Lower lobe of right lung (tissue), 2 donors: ENCODE data around the gene MORF4L1. TPM values are rescaled to one million over a fixed set of nuclear protein-coding genes. Genes with fewer than 3 reads are reported as not detected.
A peak's percentile ranks its signal among the peaks of the same experiment; 100 is the strongest.
"Not testable (repeated sequence)": the region's sequence is repeated elsewhere in the genome, so short reads cannot be mapped to it uniquely, and the experiment has no call there.

Source experiments
- ATAC-seq, 2 donors: fragments of 200-7000 bp; cut with Tn5 transposase; one replicate each; pipeline ENCODE4 v1.9.1; 2020 to 2022; ENCODE audit warnings: mild to moderate bottlenecking in 2 of 2, moderate library complexity in 2 of 2
- DNase-seq: peaks from one replicate; pipeline ENCODE4 v3.0.0-alpha.2; 2020
- H3K27ac ChIP-seq: fragments of 200-600 bp; one replicate; pipeline ENCODE4 v1.8.0; 2022
- H3K27me3 ChIP-seq: fragments of 200-600 bp; one replicate; pipeline ENCODE4 v1.8.0; 2022; ENCODE audit warnings: low read depth
- H3K36me3 ChIP-seq: fragments of 200-600 bp; one replicate; pipeline ENCODE4 v1.8.0; 2022; ENCODE audit warnings: mild to moderate bottlenecking
- H3K4me1 ChIP-seq: fragments of 200-600 bp; one replicate; pipeline ENCODE4 v1.8.0; 2022
- H3K4me3 ChIP-seq: fragments of 200-600 bp; one replicate; pipeline ENCODE4 v1.8.0; 2022; ENCODE audit warnings: mild to moderate bottlenecking
- H3K9me3 ChIP-seq: fragments of 200-600 bp; one replicate; pipeline ENCODE4 v1.8.0; 2022
- intact Hi-C: fragments of 100-400 bp; cut with DNase I; formaldehyde crosslinking; loops from one replicate; pipeline ENCODE4 v1.11.0; 2022
- total RNA-seq: library from RNA; stranded (reverse); fragmentation: NEBNext Ultra II Directional; extraction: Animal tissue kit (Norgen Biotek cat#: 25700); gene quantifications from one replicate; pipeline ENCODE4 v1.2.1, GENCODE V29; 2021
- TF ChIP-seq, protein P1 (sequence below): fragments of 200-600 bp; IDR thresholded peaks from one replicate; pipeline ENCODE4 v1.8.0; 2022; ENCODE audit warnings: antibody characterized with exemption, mild to moderate bottlenecking
- donor health status: DM: no; HTN: yes; CAD: no; lungs with severe emphysema.

The MORF4L1 gene
- total RNA-seq, 1 donor from 2014 or later: 289 TPM

DNA sequence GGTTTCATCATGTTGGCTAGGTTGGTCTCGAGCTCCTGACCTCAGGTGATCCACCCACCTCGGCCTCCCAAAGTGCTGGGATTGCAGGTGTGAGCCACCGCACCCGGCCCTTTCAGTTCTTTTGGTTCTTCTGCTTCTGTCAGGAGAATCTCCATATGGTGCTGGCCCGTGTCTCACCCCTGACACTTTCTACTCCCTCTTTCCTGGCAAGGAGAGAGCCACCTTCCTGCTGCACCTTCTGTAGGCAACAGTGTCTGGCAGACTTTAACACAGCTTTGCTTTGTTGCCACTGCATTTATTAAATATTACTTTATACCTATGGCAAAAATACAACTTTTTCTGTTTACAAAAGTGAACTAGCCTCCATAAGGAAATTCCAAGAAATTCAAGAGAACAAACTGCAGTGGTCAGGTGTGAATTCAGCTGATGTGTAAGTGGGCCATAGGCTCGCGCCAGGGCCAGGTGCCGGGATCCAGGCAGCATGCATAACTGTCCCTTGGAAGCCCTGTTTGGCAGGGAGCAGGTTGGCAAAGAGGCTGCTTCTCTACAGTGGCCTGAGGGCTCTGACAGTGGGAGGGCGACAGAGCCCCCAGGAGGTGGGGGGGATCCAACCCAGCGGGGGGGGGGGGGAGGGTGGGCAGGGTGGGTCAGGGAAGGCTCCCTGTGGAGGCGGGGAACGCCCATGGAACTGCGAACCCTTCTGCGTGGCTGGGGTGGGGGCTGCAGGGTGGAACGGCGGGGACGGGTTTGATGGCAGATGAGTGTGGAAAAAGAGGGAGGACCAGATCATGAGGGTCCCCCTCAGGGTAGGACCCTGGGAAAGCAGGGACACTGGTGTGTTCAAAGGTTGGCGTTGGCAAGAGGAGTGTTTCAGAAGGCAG lies 51.0 kb downstream of the MORF4L1 start:
- H3K27ac ChIP-seq: no peak overlapping the region
- no peak overlapping the region for H3K4me3 ChIP-seq
- DNase-seq (no peak), ATAC-seq (no peak)
- TF ChIP-seq, protein P1, sequence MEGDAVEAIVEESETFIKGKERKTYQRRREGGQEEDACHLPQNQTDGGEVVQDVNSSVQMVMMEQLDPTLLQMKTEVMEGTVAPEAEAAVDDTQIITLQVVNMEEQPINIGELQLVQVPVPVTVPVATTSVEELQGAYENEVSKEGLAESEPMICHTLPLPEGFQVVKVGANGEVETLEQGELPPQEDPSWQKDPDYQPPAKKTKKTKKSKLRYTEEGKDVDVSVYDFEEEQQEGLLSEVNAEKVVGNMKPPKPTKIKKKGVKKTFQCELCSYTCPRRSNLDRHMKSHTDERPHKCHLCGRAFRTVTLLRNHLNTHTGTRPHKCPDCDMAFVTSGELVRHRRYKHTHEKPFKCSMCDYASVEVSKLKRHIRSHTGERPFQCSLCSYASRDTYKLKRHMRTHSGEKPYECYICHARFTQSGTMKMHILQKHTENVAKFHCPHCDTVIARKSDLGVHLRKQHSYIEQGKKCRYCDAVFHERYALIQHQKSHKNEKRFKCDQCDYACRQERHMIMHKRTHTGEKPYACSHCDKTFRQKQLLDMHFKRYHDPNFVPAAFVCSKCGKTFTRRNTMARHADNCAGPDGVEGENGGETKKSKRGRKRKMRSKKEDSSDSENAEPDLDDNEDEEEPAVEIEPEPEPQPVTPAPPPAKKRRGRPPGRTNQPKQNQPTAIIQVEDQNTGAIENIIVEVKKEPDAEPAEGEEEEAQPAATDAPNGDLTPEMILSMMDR: no peak
- H3K36me3 ChIP-seq: peaks cover 97% of the 10 kb centered on the region
- intact Hi-C loops: no loop called here
- H3K27me3 ChIP-seq: no peaks in the 10 kb centered on the region
- H3K9me3 ChIP-seq: no peaks in the 10 kb centered on the region
- no peaks in the 10 kb centered on the region for H3K4me1 ChIP-seq

DNA sequence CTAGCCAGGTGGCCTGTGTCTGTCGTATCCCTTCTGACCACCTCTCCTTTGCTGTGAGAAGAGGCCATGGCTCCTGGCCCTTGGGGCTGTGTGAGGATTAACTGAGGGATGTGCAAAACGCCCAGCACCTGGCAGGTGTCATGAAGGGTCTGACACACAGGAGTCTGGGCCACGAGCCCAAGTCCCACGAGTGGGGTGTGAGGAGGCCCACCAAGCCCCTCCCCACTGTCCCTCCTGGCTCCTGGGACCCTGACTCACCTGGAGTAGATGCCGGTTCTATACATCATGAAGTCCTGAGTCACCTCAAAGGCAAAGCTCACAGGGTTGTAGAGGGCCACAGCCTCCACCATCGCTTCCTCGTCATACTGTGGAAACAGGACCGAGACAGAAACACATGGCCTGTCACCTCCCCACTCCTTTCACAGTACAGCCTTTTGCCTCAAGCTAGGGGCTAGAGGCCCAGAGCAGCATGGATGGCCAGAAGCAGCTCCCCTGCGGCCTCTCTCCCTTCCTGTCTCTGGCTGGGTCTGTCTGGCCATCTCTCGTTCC lies 52.5 kb downstream of the MORF4L1 start:
- ATAC-seq (no peak), DNase-seq (no peak)
- H3K9me3 ChIP-seq: no peaks in the 10 kb centered on the region
- no peaks in the 10 kb centered on the region for H3K4me1 ChIP-seq
- H3K36me3 ChIP-seq: peaks cover 92% of the 10 kb centered on the region
- intact Hi-C loops: no loop called here
- no peak overlapping the region for H3K4me3 ChIP-seq
- no peak overlapping the region for H3K27ac ChIP-seq
- TF ChIP-seq, protein P1: no peak
- no peaks in the 10 kb centered on the region for H3K27me3 ChIP-seq

GRCh38 chr15:78925956-78926743 lies 53.5 kb downstream of the MORF4L1 start:
- DNase-seq (no peak), ATAC-seq (peak in 1 of 2 donors; percentile 5)
- TF ChIP-seq, protein P1: no peak
- no peaks in the 10 kb centered on the region for H3K9me3 ChIP-seq
- no peaks in the 10 kb centered on the region for H3K27me3 ChIP-seq
- H3K4me3 ChIP-seq: no peak overlapping the region
- H3K4me1 ChIP-seq: no peaks in the 10 kb centered on the region
- H3K27ac ChIP-seq: no peak overlapping the region
- peaks cover 96% of the 10 kb centered on the region for H3K36me3 ChIP-seq
- intact Hi-C loops: no loop called here

- H3K36me3 ChIP-seq: peaks cover 96% of the 10 kb centered on the region
- ATAC-seq (peak in 1 of 2 donors; percentile 2), DNase-seq (no peak)
- TF ChIP-seq, protein P1: no peak
- no peak overlapping the region for H3K27ac ChIP-seq
- H3K4me1 ChIP-seq: no peaks in the 10 kb centered on the region
- no peaks in the 10 kb centered on the region for H3K27me3 ChIP-seq
- H3K4me3 ChIP-seq: no peak overlapping the region
- H3K9me3 ChIP-seq: no peaks in the 10 kb centered on the region
- intact Hi-C loops: no loop called here
Observed at GRCh38 chr15:78927077-78927790, 54.5 kb downstream of the MORF4L1 start.

GRCh38 chr15:78928176-78928575 lies 55.5 kb downstream of the MORF4L1 start:
- DNase-seq, H3K4me1 ChIP-seq, H3K27ac ChIP-seq, H3K4me3 ChIP-seq, ATAC-seq, H3K9me3 ChIP-seq, intact Hi-C loops, H3K27me3 ChIP-seq: not testable (repeated sequence)
- H3K36me3 ChIP-seq: peaks cover 96% of the 10 kb centered on the region
